IMR-90 (cell line): Measurements from ENCODE around the gene MUC5B. TPM values are rescaled to one million over a fixed set of nuclear protein-coding genes. Genes with fewer than 3 reads are reported as not detected.

ENCODE experiments used
- ATAC-seq: fragments of 200-7000 bp; cut with Tn5 transposase; 2 replicates; pipeline ENCODE4 v1.9.1; 2020; ENCODE audit warnings: low read depth, mild to moderate bottlenecking, moderate library complexity
- BruUV-seq: library from RNA; stranded (reverse); fragments of 400-500 nt; replicated peaks from 2 replicates; lab custom pipeline; 2021; lab: Mats Ljungman, UMichigan
- CTCF ChIA-PET: fragments of 300-600 bp; formaldehyde crosslinking; extraction: SDS; loops from one replicate; lab custom pipeline; 2021; ENCODE audit warnings: antibody characterized with exemption; lab: Yijun Ruan, JAX
- POLR2A ChIA-PET: fragments of 300-600 bp; sonication (Branson Sonifier 250); formaldehyde crosslinking; loops from one replicate; lab custom pipeline; 2022; ENCODE audit warnings: antibody characterized with exemption; ENCODE audit not compliant: unreplicated experiment; lab: Charles Lee
- DNase-seq: peaks from one replicate; pipeline ENCODE4 v3.0.0; 2013
- H2AFZ ChIP-seq: replicated peaks from 2 replicates; pipeline ENCODE3; 2013; ENCODE audit warnings: low read length, mild to moderate bottlenecking; ENCODE audit not compliant: poor library complexity
- H2AK5ac ChIP-seq: 2 replicates; pipeline ENCODE4 v1.6.1; 2013; ENCODE audit warnings: low read depth, low read length, inconsistent platforms
- H2AK9ac ChIP-seq: replicated peaks from 2 replicates; pipeline ENCODE3; 2013; ENCODE audit warnings: mild to moderate bottlenecking, low read depth, low read length, moderate library complexity; ENCODE audit not compliant: poor library complexity
- H2BK120ac ChIP-seq: 2 replicates; pipeline ENCODE4 v1.6.1; 2013; ENCODE audit warnings: low read depth, low read length, inconsistent platforms
- H2BK15ac ChIP-seq: 3 replicates; pipeline ENCODE4 v1.6.1; 2013; ENCODE audit warnings: low read depth, low read length, inconsistent platforms
- H2BK20ac ChIP-seq: 2 replicates; pipeline ENCODE4 v1.6.1; 2013; ENCODE audit warnings: low read depth, mild to moderate bottlenecking, inconsistent platforms, low read length, moderate library complexity
- H2BK5ac ChIP-seq: 2 replicates; pipeline ENCODE4 v1.6.1; 2013; ENCODE audit warnings: mild to moderate bottlenecking, low read depth, low read length, inconsistent platforms; ENCODE audit not compliant: poor library complexity, severe bottlenecking
- H3K14ac ChIP-seq: replicated peaks from 2 replicates; pipeline ENCODE4 v1.6.1; 2013; ENCODE audit warnings: low read depth, low read length, inconsistent platforms
- H3K18ac ChIP-seq: 2 replicates; pipeline ENCODE4 v1.6.1; 2013; ENCODE audit warnings: low read depth, low read length, control low read depth
- H3K23ac ChIP-seq: 2 replicates; pipeline ENCODE4 v1.6.1; 2013; ENCODE audit warnings: low read depth, low read length, inconsistent platforms
- H3K27ac ChIP-seq: 2 replicates; pipeline ENCODE4 v1.5.1; 2013; ENCODE audit warnings: mild to moderate bottlenecking, control low read depth, low read length; ENCODE audit not compliant: insufficient read depth
- H3K27me3 ChIP-seq: 2 replicates; pipeline ENCODE4 v1.6.1; 2013; ENCODE audit warnings: low read length; ENCODE audit not compliant: control insufficient read depth, insufficient read depth
- H3K36me3 ChIP-seq: 2 replicates; pipeline ENCODE4 v1.6.1; 2013; ENCODE audit warnings: low read length, mixed read lengths; ENCODE audit not compliant: control insufficient read depth, insufficient read depth
- H3K4ac ChIP-seq: 2 replicates; pipeline ENCODE4 v1.6.1; 2013; ENCODE audit warnings: low read depth, low read length, inconsistent platforms
- H3K4me1 ChIP-seq: 2 replicates; pipeline ENCODE4 v1.6.1; 2013; ENCODE audit warnings: low read length, mixed read lengths; ENCODE audit not compliant: control insufficient read depth, insufficient read depth
- H3K4me2 ChIP-seq: 2 replicates; pipeline ENCODE4 v1.6.1; 2013; ENCODE audit warnings: low read depth, mild to moderate bottlenecking, control low read depth, low read length, moderate library complexity
- H3K4me3 ChIP-seq: 2 replicates; pipeline ENCODE4 v1.5.1; 2013; ENCODE audit warnings: low read depth, mild to moderate bottlenecking, control low read depth, low read length, moderate library complexity; ENCODE audit not compliant: insufficient read depth
- H3K56ac ChIP-seq: 2 replicates; pipeline ENCODE4 v1.6.1; 2013; ENCODE audit warnings: low read length, inconsistent platforms; ENCODE audit not compliant: insufficient read depth; ENCODE audit errors: extremely low read depth
- H3K79me1 ChIP-seq, 2 experiments: 2 replicates each; pipeline ENCODE4 v1.6.1; 2013; ENCODE audit warnings: low read length in 2 of 2, inconsistent platforms in 1 of 2, low read depth in 1 of 2
- H3K9ac ChIP-seq: 2 replicates; pipeline ENCODE4 v1.6.1; 2013; ENCODE audit warnings: low read depth, low read length, control low read depth
- H3K9me1 ChIP-seq: 2 replicates; pipeline ENCODE4 v1.6.1; 2013; ENCODE audit warnings: low read length, inconsistent platforms; ENCODE audit not compliant: insufficient read depth
- H3K9me3 ChIP-seq: 2 replicates; pipeline ENCODE4 v1.6.1; 2013; ENCODE audit warnings: low read length; ENCODE audit not compliant: control insufficient read depth, insufficient read depth
- H4K20me1 ChIP-seq: 2 replicates; pipeline ENCODE4 v1.6.1; 2013; ENCODE audit warnings: low read length, inconsistent platforms; ENCODE audit not compliant: insufficient read depth
- H4K5ac ChIP-seq: 2 replicates; pipeline ENCODE4 v1.6.1; 2013; ENCODE audit warnings: mild to moderate bottlenecking, low read depth, low read length, control low read depth
- H4K8ac ChIP-seq, 2 experiments: 2 replicates each; pipeline ENCODE4 v1.6.1; 2013; ENCODE audit warnings: low read depth in 2 of 2, low read length in 2 of 2, control low read depth in 1 of 2, inconsistent platforms in 1 of 2
- H4K91ac ChIP-seq: 2 replicates; pipeline ENCODE4 v1.6.1; 2013; ENCODE audit warnings: low read depth, low read length, inconsistent platforms; ENCODE audit not compliant: insufficient read depth
- MAFK ChIP-seq: IDR thresholded peaks from 2 replicates; pipeline ENCODE4 v1.6.1; 2012; ENCODE audit warnings: low read depth, low read length, improper control_type of control experiment
- MAZ ChIP-seq: IDR thresholded peaks from 2 replicates; pipeline ENCODE4 v1.6.1; 2012; ENCODE audit warnings: low read depth, mild to moderate bottlenecking, low read length, improper control_type of control experiment, moderate library complexity, borderline replicate concordance
- MXI1 ChIP-seq: IDR thresholded peaks from 2 replicates; pipeline ENCODE4 v1.6.1; 2012; ENCODE audit warnings: low read depth, mild to moderate bottlenecking, low read length, moderate library complexity, borderline replicate concordance
- RAD21 ChIP-seq: IDR thresholded peaks from 2 replicates; pipeline ENCODE4 v1.6.1; 2012; ENCODE audit warnings: low read length, improper control_type of control experiment
- RCOR1 ChIP-seq: IDR thresholded peaks from 2 replicates; pipeline ENCODE4 v1.6.1; 2012; ENCODE audit warnings: mild to moderate bottlenecking, low read length, improper control_type of control experiment; ENCODE audit not compliant: insufficient replicate concordance
- SMC3 ChIP-seq: fragments of 150-350 bp; IDR thresholded peaks from 2 replicates; pipeline ENCODE4 v1.6.1; 2016; ENCODE audit warnings: low read depth, mild to moderate bottlenecking, antibody characterized with exemption, low read length, moderate library complexity
- WGBS, 2 experiments: methylation state at CpG; one replicate each; pipeline versions ENCODE4 v1.1.5 to v1.1.7; 2013; ENCODE audit warnings: missing lambda C conversion rate in 2 of 2; ENCODE audit not compliant: insufficient read length in 1 of 2; ENCODE audit errors: extremely low coverage in 2 of 2; 5-methylcytosine and 5-hydroxymethylcytosine counted together
- dilution Hi-C: fragments of 300-500 bp; cut with HindIII; formaldehyde crosslinking; loops from one replicate; pipeline ENCODE4 v1.14.3; 2018; ENCODE audit warnings: low sequenced_read_pairs; ENCODE audit not compliant: unreplicated experiment
- in situ Hi-C: fragments of 300-500 bp; cut with MboI; formaldehyde crosslinking; loops from 3 replicates; pipeline ENCODE4 v1.14.3; 2019; ENCODE audit warnings: low sequenced_read_pairs, inconsistent platforms, mixed read lengths
- intact Hi-C: fragments of 100-400 bp; cut with micrococcal nuclease; formaldehyde crosslinking; loops from 2 replicates; pipeline ENCODE4 v1.10.0; 2022
- polyA plus RNA-seq, 3 experiments: library from polyadenylated mRNA; depleted of rRNA; stranded (reverse); fragments of >200 nt; gene quantifications; 2 replicates each; pipeline ENCODE4 v1.2.3, GENCODE V29; 2012; ENCODE audit warnings: low replicate concordance in 1 of 3
- total RNA-seq: library from RNA; depleted of rRNA; stranded (reverse); fragments of >200 nt; gene quantifications from 2 replicates; pipeline ENCODE4 v1.2.3, GENCODE V29; 2012
- TF ChIP-seq, protein P1 (sequence below): fragments of 150-350 bp; IDR thresholded peaks from 2 replicates; pipeline ENCODE4 v1.6.1; 2017; ENCODE audit warnings: mild to moderate bottlenecking, antibody characterized with exemption, low read length, low read depth
- TF ChIP-seq, protein P2 (sequence below): conservative IDR thresholded peaks from 2 replicates; pipeline ENCODE4 v1.5.1; 2012; ENCODE audit warnings: mild to moderate bottlenecking, low read depth, low read length, improper control_type of control experiment
- TF ChIP-seq, protein P3 (sequence below): fragments of 150-350 bp; IDR thresholded peaks from 2 replicates; pipeline ENCODE4 v1.6.1; 2016; ENCODE audit warnings: low read depth, mild to moderate bottlenecking, low read length, moderate library complexity, borderline replicate concordance

Gene MUC5B
- total and polyA plus RNA-seq, 2 of the 4 experiments (the other 2 are of a cell fraction), result not detected

DNA sequence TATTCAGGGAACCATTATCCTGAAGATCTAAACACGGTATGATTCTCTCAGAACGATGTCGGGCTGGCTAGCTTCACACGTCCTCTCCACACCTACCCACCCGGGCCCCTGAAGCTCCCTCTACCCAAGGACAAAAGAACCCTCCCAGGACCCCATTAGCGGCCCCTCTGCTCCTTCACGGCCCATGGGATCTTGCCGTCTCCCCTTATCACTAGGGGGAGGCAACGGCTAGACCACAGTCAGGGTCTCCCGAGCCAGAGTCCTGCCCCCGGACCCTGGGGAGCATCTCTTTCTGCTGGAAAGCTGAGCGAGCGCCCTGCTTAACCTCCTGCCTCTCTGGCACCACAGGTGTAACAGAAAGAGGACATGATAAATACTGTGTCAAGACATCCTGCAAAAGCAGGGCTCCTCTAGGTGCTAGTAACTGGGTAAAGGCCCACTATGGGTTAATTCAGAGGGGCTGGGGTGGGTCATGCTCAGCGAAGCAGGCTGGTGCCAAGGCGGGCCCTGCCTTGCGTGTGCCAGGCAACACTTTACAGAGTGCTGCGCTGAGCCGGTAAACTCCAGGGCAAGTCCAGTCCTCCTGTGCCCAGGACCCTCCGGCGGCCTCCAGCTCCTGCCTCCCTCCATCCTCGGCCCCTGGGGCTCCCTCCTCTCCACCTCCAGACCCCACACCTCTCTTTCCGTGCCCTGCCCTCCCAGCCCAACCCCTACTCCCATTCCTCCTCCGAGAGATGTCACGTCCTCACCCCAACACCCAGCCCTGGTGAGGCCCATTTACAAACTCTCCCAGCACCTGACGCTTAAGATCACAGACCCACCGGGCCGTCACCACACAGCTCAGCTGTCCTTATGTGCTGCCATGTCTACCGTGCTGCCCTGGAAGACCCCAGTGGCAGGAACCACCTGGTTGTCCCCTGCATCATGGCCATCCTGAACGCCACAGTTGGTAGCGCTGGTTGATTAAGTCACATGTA, 83.6 kb downstream of the MUC5B start (continued):
- TF ChIP-seq, protein P1, sequence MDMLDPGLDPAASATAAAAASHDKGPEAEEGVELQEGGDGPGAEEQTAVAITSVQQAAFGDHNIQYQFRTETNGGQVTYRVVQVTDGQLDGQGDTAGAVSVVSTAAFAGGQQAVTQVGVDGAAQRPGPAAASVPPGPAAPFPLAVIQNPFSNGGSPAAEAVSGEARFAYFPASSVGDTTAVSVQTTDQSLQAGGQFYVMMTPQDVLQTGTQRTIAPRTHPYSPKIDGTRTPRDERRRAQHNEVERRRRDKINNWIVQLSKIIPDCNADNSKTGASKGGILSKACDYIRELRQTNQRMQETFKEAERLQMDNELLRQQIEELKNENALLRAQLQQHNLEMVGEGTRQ, result no peak

DNA sequence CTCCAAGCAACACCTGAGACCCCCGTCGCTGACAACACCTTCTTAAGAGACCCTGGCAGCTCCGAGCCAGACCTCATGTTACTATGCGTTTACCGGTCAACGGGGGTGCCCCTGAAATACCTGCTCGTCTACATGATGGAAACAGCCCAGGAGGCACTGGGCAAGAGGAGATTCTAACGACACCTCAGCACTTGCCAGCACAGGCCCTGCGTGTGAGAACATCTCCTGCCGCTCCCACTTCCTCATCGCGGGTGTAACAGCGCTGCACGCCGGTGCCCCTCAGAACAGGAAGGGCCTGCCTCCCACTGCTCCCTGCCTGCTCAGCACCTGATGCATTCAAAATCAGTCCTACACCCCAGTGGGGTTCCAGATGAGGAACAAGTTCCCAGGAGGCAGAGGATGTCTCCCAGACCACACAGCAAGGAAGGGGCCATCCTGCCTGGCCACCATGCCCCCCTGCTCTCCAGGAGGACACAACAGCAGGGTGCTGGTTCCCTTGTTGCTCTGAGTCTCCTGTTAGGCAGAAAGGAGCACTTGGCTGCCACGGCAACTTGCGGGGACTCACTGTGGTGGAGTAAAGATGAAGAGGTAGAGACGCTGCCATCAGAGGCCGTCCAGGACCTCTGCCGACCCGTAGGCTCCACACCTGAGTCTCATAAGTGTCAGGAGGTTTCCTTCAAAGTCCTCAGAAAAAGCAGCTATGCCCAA, 84.5 kb downstream of the MUC5B start:
- Histone ChIP-seq H2AK9ac (no peak overlapping the region), H3K27me3 (no peaks in the 10 kb centered on the region), H3K79me1 (peaks cover 19 to 69% of the 10 kb centered on the region in 2 experiments), H2BK20ac (no peak overlapping the region), H4K20me1 (peaks cover 62% of the 10 kb centered on the region), H3K23ac (no peak overlapping the region), H3K4me3 (no peak overlapping the region), H2BK15ac (no peak overlapping the region), H3K4me2 (no peak overlapping the region), H2BK5ac (no peak overlapping the region), H2BK120ac (no peak overlapping the region), H4K8ac (no peak overlapping the region), H3K14ac (no peak overlapping the region), H3K36me3 (peaks cover 9% of the 10 kb centered on the region; the same call in 1 of the 2 replicates), H4K5ac (no peak overlapping the region), H2AFZ (no peak overlapping the region), H3K4ac (no peak overlapping the region), H4K91ac (no peak overlapping the region), H3K9ac (no peak overlapping the region), H3K9me1 (peaks cover 7% of the 10 kb centered on the region; the same call in 1 of the 2 replicates), H3K9me3 (peaks cover 7% of the 10 kb centered on the region), H3K56ac (no peak overlapping the region), H3K27ac (no peak overlapping the region), H3K18ac (no peak overlapping the region), H2AK5ac (no peak overlapping the region), H3K4me1 (peaks cover 5% of the 10 kb centered on the region; the same call in 1 of the 2 replicates)
- dilution Hi-C loops, result no loop called here
- ChIA-PET CTCF (no interaction called here), POLR2A (no interaction called here)
- in situ Hi-C loops, result no loop called here
- DNase-seq (no peak), ATAC-seq (no peak)
- 94% methylated on average over 10 of the region's 21 CpGs; no CpG with 5 or more reads in 1 of the 2 experiments for WGBS, 2 experiments
- BruUV-seq, result no TSS peak
- intact Hi-C loops, result no loop called here
- no peak for TF ChIP-seq MAZ
- TF ChIP-seq, protein P2, sequence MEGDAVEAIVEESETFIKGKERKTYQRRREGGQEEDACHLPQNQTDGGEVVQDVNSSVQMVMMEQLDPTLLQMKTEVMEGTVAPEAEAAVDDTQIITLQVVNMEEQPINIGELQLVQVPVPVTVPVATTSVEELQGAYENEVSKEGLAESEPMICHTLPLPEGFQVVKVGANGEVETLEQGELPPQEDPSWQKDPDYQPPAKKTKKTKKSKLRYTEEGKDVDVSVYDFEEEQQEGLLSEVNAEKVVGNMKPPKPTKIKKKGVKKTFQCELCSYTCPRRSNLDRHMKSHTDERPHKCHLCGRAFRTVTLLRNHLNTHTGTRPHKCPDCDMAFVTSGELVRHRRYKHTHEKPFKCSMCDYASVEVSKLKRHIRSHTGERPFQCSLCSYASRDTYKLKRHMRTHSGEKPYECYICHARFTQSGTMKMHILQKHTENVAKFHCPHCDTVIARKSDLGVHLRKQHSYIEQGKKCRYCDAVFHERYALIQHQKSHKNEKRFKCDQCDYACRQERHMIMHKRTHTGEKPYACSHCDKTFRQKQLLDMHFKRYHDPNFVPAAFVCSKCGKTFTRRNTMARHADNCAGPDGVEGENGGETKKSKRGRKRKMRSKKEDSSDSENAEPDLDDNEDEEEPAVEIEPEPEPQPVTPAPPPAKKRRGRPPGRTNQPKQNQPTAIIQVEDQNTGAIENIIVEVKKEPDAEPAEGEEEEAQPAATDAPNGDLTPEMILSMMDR, result no peak
- no peak for TF ChIP-seq MAFK
- TF ChIP-seq, protein P3, sequence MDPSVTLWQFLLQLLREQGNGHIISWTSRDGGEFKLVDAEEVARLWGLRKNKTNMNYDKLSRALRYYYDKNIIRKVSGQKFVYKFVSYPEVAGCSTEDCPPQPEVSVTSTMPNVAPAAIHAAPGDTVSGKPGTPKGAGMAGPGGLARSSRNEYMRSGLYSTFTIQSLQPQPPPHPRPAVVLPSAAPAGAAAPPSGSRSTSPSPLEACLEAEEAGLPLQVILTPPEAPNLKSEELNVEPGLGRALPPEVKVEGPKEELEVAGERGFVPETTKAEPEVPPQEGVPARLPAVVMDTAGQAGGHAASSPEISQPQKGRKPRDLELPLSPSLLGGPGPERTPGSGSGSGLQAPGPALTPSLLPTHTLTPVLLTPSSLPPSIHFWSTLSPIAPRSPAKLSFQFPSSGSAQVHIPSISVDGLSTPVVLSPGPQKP, result no peak
- TF ChIP-seq MXI1, result no peak
- no peak for TF ChIP-seq RAD21
- no peak for TF ChIP-seq RCOR1
- no peak for TF ChIP-seq SMC3
